GM19372 (cell line): ENCODE data around the gene STRN3.
"Not testable (repeated sequence)": the region's sequence is repeated elsewhere in the genome, so short reads cannot be mapped to it uniquely, and the experiment has no call there.

Experiments used
- ATAC-seq: cut with Tn5 transposase; IDR thresholded peaks from one replicate; pipeline ENCODE4 v1.9.1; 2021; ENCODE audit warnings: mild to moderate bottlenecking, low read depth, moderate library complexity; ENCODE audit not compliant: unreplicated experiment

Gene STRN3

GRCh38 chr14:30972882-30973582, 53.1 kb downstream of the STRN3 start:
- no peak for ATAC-seq

GRCh38 chr14:30972036-30972732, 54.0 kb downstream of the STRN3 start:
- ATAC-seq = not testable (repeated sequence)

GRCh38 chr14:30971586-30971985, 54.6 kb downstream of the STRN3 start:
- no peak for ATAC-seq

GRCh38 chr14:30969796-30970195, 56.4 kb downstream of the STRN3 start:
- peak; percentile 61 for ATAC-seq

GRCh38 chr14:30967364-30968098, 58.6 kb downstream of the STRN3 start:
- ATAC-seq = not testable (repeated sequence)

GRCh38 chr14:30966415-30967363, 59.5 kb downstream of the STRN3 start:
- no peak for ATAC-seq

- not testable (repeated sequence) for ATAC-seq
Observed at GRCh38 chr14:30965861-30966260, 60.3 kb downstream of the STRN3 start.

GRCh38 chr14:30962537-30962936, 63.6 kb downstream of the STRN3 start:
- ATAC-seq = not testable (repeated sequence)

- ATAC-seq = no peak
Observed at GRCh38 chr14:30961330-30961729, 64.8 kb downstream of the STRN3 start.

- no peak for ATAC-seq
Observed at GRCh38 chr14:30960216-30960615, 66.0 kb downstream of the STRN3 start.

GRCh38 chr14:30958555-30959407, 67.4 kb downstream of the STRN3 start:
- ATAC-seq = no peak

- ATAC-seq = no peak
Observed at GRCh38 chr14:30957813-30958370, 68.3 kb downstream of the STRN3 start.

GRCh38 chr14:30949651-30950050, 76.5 kb downstream of the STRN3 start:
- ATAC-seq = no peak

GRCh38 chr14:30943694-30944093, 82.5 kb downstream of the STRN3 start:
- no peak for ATAC-seq

- ATAC-seq = no peak
Observed at GRCh38 chr14:30940886-30941285, 85.3 kb downstream of the STRN3 start.

- ATAC-seq = no peak
Observed at GRCh38 chr14:30938617-30939016, 87.6 kb downstream of the STRN3 start.

- ATAC-seq = no peak
Observed at GRCh38 chr14:30935445-30935844, 90.7 kb downstream of the STRN3 start.

GRCh38 chr14:30933937-30934336, 92.2 kb downstream of the STRN3 start:
- not testable (repeated sequence) for ATAC-seq

- no peak for ATAC-seq
Observed at GRCh38 chr14:30928462-30928861, 97.7 kb downstream of the STRN3 start.
